SK-N-SH (cell line): ENCODE results near the gene BMPR1A. TPM values are rescaled to one million over a fixed set of nuclear protein-coding genes. Genes with fewer than 3 reads are reported as not detected.

ENCODE experiments used
- CTCF ChIA-PET: fragments of 300-600, 350-600 bp; formaldehyde crosslinking; extraction: SDS; loops from one replicate; lab custom pipeline; 2021; lab: Yijun Ruan, JAX
- POLR2A ChIA-PET: fragments of 350-600 bp; sonication (Branson Sonifier 250); formaldehyde crosslinking; extraction: SDS; loops from one replicate; lab custom pipeline; 2020; ENCODE audit warnings: antibody characterized with exemption, inconsistent platforms; lab: Yijun Ruan, JAX
- DNase-seq: peaks from one replicate; pipeline ENCODE4 v3.0.0; 2012
- H2AFZ ChIP-seq: fragments of 200-600 bp; sonication (generic); 2 replicates; pipeline ENCODE4 v1.8.1; 2016; ENCODE audit warnings: antibody characterized with exemption, mild to moderate bottlenecking, low read depth
- H3F3A ChIP-seq: fragments of 200-600 bp; sonication (generic); replicated peaks from 2 replicates; pipeline ENCODE3; 2016; ENCODE audit warnings: antibody characterized with exemption, mild to moderate bottlenecking; ENCODE audit not compliant: insufficient read depth
- H3K27ac ChIP-seq, 2 experiments: fragments of 200-500 bp in 1 of 2; fragments of 200-600 bp in 1 of 2; sonication (Bioruptor generic) in 1 of 2; sonication (generic), shearing (Covaris generic) in 1 of 2; 2 replicates each; pipeline versions ENCODE4 v1.5.1 to v1.6.1; 2014 to 2016; ENCODE audit warnings: low read depth in 2 of 2, inconsistent platforms in 1 of 2, low read length in 1 of 2, mild to moderate bottlenecking in 1 of 2, mixed read lengths in 1 of 2
- H3K27me3 ChIP-seq: fragments of 200-600 bp; sonication (generic), shearing (Covaris generic); 2 replicates; pipeline ENCODE4 v1.6.1; 2016; ENCODE audit warnings: mixed run types; ENCODE audit not compliant: insufficient read depth
- H3K36me3 ChIP-seq, 2 experiments: fragments of 200-500 bp in 1 of 2; fragments of 200-600 bp in 1 of 2; sonication (Bioruptor generic) in 1 of 2; sonication (generic) in 1 of 2; replicated peaks in 1 of 2; 2 replicates each; pipeline versions ENCODE3 to v1.5.1; 2014 to 2016; ENCODE audit warnings: low read length in 1 of 2, mild to moderate bottlenecking in 1 of 2; ENCODE audit not compliant: insufficient read depth in 2 of 2, control insufficient read depth in 1 of 2
- H3K4me1 ChIP-seq, 2 experiments: fragments of 200-500 bp in 1 of 2; fragments of 200-600 bp in 1 of 2; sonication (Bioruptor generic) in 1 of 2; sonication (generic), shearing (Covaris generic) in 1 of 2; 2 replicates each; pipeline versions ENCODE4 v1.5.1 to v1.6.1; 2014 to 2016; ENCODE audit warnings: low read depth in 1 of 2, low read length in 1 of 2, mixed run types in 1 of 2; ENCODE audit not compliant: insufficient read depth in 2 of 2, control insufficient read depth in 1 of 2
- H3K4me2 ChIP-seq: fragments of 200-600 bp; sonication (generic), shearing (Covaris generic); 2 replicates; pipeline ENCODE4 v1.6.1; 2017; ENCODE audit warnings: mixed run types
- H3K4me3 ChIP-seq, 2 experiments: fragments of 200-500 bp in 1 of 2; fragments of 200-600 bp in 1 of 2; sonication (Bioruptor generic) in 1 of 2; sonication (generic), shearing (Covaris generic) in 1 of 2; 2 replicates each; pipeline versions ENCODE4 v1.5.1 to v1.8.1; 2014 to 2016; ENCODE audit warnings: low read depth in 2 of 2, inconsistent platforms in 1 of 2, low read length in 1 of 2, mild to moderate bottlenecking in 1 of 2, mixed read lengths in 1 of 2, moderate library complexity in 1 of 2
- H3K79me2 ChIP-seq: fragments of 200-600 bp; sonication (generic); 2 replicates; pipeline ENCODE4 v1.8.1; 2017; ENCODE audit warnings: mild to moderate bottlenecking; ENCODE audit not compliant: insufficient read depth
- H3K9ac ChIP-seq: fragments of 200-600 bp; sonication (generic); 2 replicates; pipeline ENCODE4 v1.6.1; 2017; ENCODE audit warnings: mixed run types
- H3K9me2 ChIP-seq: fragments of 200-600 bp; sonication (generic); 2 replicates; pipeline ENCODE4 v1.6.1; 2017; ENCODE audit warnings: mixed run types
- H3K9me3 ChIP-seq: fragments of 200-600 bp; sonication (generic); 2 replicates; pipeline ENCODE4 v1.6.1; 2017; ENCODE audit warnings: mixed run types, mild to moderate bottlenecking, moderate library complexity
- H4K20me1 ChIP-seq: fragments of 200-600 bp; sonication (generic); 2 replicates; pipeline ENCODE4 v1.6.1; 2017; ENCODE audit warnings: mild to moderate bottlenecking, mixed run types; ENCODE audit not compliant: insufficient read depth
- ELF1 ChIP-seq: IDR thresholded peaks from 2 replicates; pipeline ENCODE4 v1.4.0; 2012
- EP300 ChIP-seq, 2 experiments: IDR thresholded peaks; 2 replicates each; pipeline versions ENCODE4 v1.4.0 to v1.6.1; 2012; ENCODE audit warnings: borderline replicate concordance in 1 of 2, low read depth in 1 of 2, low read length in 1 of 2
- FOSL2 ChIP-seq: IDR thresholded peaks from 2 replicates; pipeline ENCODE4 v1.4.0; 2012; ENCODE audit warnings: low read depth, mild to moderate bottlenecking, moderate library complexity, borderline replicate concordance
- FOXJ3 ChIP-seq: sonication (generic); formaldehyde crosslinking; IDR thresholded peaks from 2 replicates; pipeline ENCODE4 v1.5.1; 2020; ENCODE audit warnings: mild to moderate bottlenecking, missing genetic modification reagents
- IRF3 ChIP-seq: fragments of 150-350 bp; IDR thresholded peaks from 2 replicates; pipeline ENCODE4 v1.6.1; 2016; ENCODE audit warnings: mild to moderate bottlenecking, low read depth, low read length
- MEF2A ChIP-seq: IDR thresholded peaks from 2 replicates; pipeline ENCODE4 v1.4.0; 2012; ENCODE audit warnings: low read depth, borderline replicate concordance
- MXI1 ChIP-seq: IDR thresholded peaks from 2 replicates; pipeline ENCODE4 v1.6.1; 2012; ENCODE audit warnings: mild to moderate bottlenecking, low read depth, low read length, improper control_type of control experiment
- NFIC ChIP-seq: IDR thresholded peaks from 2 replicates; pipeline ENCODE4 v1.4.0; 2012; ENCODE audit warnings: borderline replicate concordance
- PBX3 ChIP-seq: IDR thresholded peaks from 2 replicates; pipeline ENCODE4; 2012
- REST ChIP-seq: IDR thresholded peaks from 2 replicates; pipeline ENCODE4 v1.6.1; 2012; ENCODE audit warnings: mild to moderate bottlenecking, low read depth, low read length, moderate library complexity
- RFX5 ChIP-seq: IDR thresholded peaks from 2 replicates; pipeline ENCODE4 v1.6.1; 2012; ENCODE audit warnings: mild to moderate bottlenecking, improper control_type of control experiment, low read length
- RXRA ChIP-seq: IDR thresholded peaks from 2 replicates; pipeline ENCODE4 v1.4.0; 2012; ENCODE audit warnings: low read depth, mild to moderate bottlenecking, borderline replicate concordance
- TEAD4 ChIP-seq: IDR thresholded peaks from 2 replicates; pipeline ENCODE4 v1.4.0; 2012; ENCODE audit warnings: mild to moderate bottlenecking, borderline replicate concordance; ENCODE audit not compliant: insufficient read depth
- YY1 ChIP-seq: IDR thresholded peaks from 2 replicates; pipeline ENCODE4 v1.4.0; 2012; ENCODE audit warnings: low read depth, mild to moderate bottlenecking
- polyA plus RNA-seq, 3 experiments: library from polyadenylated mRNA; depleted of rRNA; stranded (reverse); fragments of >200 nt; gene quantifications; 2 replicates each; pipeline ENCODE4 v1.2.3, GENCODE V29; 2012
- TF ChIP-seq, protein P1 (sequence below): fragments of 200-600 bp; sonication (generic); IDR thresholded peaks from 2 replicates; pipeline ENCODE4 v1.6.1; 2017; ENCODE audit warnings: antibody characterized with exemption, mild to moderate bottlenecking, moderate library complexity
- TF ChIP-seq, protein P2 (sequence below): fragments of 150-350 bp; IDR thresholded peaks from 2 replicates; pipeline ENCODE4 v1.6.1; 2017; ENCODE audit warnings: antibody characterized with exemption, low read length, low read depth, borderline replicate concordance
- TF ChIP-seq, protein P3 (sequence below): IDR thresholded peaks from 2 replicates; pipeline ENCODE4 v1.4.0; 2012; ENCODE audit warnings: low read depth

BMPR1A gene
- polyA plus RNA-seq, 1 of the 3 experiments (the other 2 are of a cell fraction), result 12.7 TPM

GRCh38 chr10:86830043-86830591, 73.7 kb downstream of the BMPR1A start (continued):
- TF ChIP-seq REST, result no peak

GRCh38 chr10:86833969-86834368, 77.5 kb downstream of the BMPR1A start:
- Histone ChIP-seq H3K4me2 (no peak overlapping the region), H3K27ac (no peak overlapping the region), H3K9me2 (no peaks in the 10 kb centered on the region), H3K9ac (no peak overlapping the region), H3K36me3 (peaks cover 0 to 4% of the 10 kb centered on the region in 2 experiments), H3F3A (peaks cover 5% of the 10 kb centered on the region), H4K20me1 (peaks cover 95% of the 10 kb centered on the region), H3K27me3 (no peaks in the 10 kb centered on the region), H3K79me2 (peaks cover 97% of the 10 kb centered on the region), H3K4me1 (peaks cover 0 to 11% of the 10 kb centered on the region in 2 experiments; a peak in 2 of 4 replicates), H2AFZ (no peak overlapping the region), H3K9me3 (no peaks in the 10 kb centered on the region), H3K4me3 (no peak overlapping the region)
- CTCF ChIA-PET, result no interaction called here
- POLR2A ChIA-PET, result no interaction called here
- DNase-seq, result no peak
- TF ChIP-seq PBX3 (no peak), RFX5 (no peak), RXRA (no peak), NFIC (no peak), FOSL2 (no peak), REST (no peak), YY1 (no peak), MXI1 (no peak), EP300 (IDR thresholded peaks at IDR 0.05; ENCODE audit: borderline replicate concordance in 1 of 2, low read depth in 1 of 2, low read length in 1 of 2) (no peak), TEAD4 (no peak), IRF3 (no peak), ELF1 (no peak), FOXJ3 (no peak), MEF2A (no peak)
- TF ChIP-seq, protein P1, sequence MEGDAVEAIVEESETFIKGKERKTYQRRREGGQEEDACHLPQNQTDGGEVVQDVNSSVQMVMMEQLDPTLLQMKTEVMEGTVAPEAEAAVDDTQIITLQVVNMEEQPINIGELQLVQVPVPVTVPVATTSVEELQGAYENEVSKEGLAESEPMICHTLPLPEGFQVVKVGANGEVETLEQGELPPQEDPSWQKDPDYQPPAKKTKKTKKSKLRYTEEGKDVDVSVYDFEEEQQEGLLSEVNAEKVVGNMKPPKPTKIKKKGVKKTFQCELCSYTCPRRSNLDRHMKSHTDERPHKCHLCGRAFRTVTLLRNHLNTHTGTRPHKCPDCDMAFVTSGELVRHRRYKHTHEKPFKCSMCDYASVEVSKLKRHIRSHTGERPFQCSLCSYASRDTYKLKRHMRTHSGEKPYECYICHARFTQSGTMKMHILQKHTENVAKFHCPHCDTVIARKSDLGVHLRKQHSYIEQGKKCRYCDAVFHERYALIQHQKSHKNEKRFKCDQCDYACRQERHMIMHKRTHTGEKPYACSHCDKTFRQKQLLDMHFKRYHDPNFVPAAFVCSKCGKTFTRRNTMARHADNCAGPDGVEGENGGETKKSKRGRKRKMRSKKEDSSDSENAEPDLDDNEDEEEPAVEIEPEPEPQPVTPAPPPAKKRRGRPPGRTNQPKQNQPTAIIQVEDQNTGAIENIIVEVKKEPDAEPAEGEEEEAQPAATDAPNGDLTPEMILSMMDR, result no peak
- TF ChIP-seq, protein P2, sequence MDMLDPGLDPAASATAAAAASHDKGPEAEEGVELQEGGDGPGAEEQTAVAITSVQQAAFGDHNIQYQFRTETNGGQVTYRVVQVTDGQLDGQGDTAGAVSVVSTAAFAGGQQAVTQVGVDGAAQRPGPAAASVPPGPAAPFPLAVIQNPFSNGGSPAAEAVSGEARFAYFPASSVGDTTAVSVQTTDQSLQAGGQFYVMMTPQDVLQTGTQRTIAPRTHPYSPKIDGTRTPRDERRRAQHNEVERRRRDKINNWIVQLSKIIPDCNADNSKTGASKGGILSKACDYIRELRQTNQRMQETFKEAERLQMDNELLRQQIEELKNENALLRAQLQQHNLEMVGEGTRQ, result no peak
- TF ChIP-seq, protein P3, sequence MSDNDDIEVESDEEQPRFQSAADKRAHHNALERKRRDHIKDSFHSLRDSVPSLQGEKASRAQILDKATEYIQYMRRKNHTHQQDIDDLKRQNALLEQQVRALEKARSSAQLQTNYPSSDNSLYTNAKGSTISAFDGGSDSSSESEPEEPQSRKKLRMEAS, result no peak
